Esophagus squamous epithelium (tissue), 4 donors: ENCODE results near the gene GOLGA6C.

Experiments used
- POLR2A ChIP-seq, 4 donors: fragments of 450-650 bp; IDR thresholded peaks; one replicate each; pipeline ENCODE4 v1.6.1; 2017; ENCODE audit warnings: antibody characterized with exemption in 4 of 4, mild to moderate bottlenecking in 4 of 4, moderate library complexity in 3 of 4
- TF ChIP-seq, protein P1 (sequence below), 6 experiments: fragments of 450-650 bp in 4 of 6; fragments of 200-600 bp in 2 of 6; sonication (generic) in 2 of 6; IDR thresholded peaks; one replicate each; pipeline ENCODE4 v1.5.1; 2016 to 2019; ENCODE audit warnings: antibody characterized with exemption in 6 of 6, mild to moderate bottlenecking in 4 of 6, moderate library complexity in 4 of 6

DNA sequence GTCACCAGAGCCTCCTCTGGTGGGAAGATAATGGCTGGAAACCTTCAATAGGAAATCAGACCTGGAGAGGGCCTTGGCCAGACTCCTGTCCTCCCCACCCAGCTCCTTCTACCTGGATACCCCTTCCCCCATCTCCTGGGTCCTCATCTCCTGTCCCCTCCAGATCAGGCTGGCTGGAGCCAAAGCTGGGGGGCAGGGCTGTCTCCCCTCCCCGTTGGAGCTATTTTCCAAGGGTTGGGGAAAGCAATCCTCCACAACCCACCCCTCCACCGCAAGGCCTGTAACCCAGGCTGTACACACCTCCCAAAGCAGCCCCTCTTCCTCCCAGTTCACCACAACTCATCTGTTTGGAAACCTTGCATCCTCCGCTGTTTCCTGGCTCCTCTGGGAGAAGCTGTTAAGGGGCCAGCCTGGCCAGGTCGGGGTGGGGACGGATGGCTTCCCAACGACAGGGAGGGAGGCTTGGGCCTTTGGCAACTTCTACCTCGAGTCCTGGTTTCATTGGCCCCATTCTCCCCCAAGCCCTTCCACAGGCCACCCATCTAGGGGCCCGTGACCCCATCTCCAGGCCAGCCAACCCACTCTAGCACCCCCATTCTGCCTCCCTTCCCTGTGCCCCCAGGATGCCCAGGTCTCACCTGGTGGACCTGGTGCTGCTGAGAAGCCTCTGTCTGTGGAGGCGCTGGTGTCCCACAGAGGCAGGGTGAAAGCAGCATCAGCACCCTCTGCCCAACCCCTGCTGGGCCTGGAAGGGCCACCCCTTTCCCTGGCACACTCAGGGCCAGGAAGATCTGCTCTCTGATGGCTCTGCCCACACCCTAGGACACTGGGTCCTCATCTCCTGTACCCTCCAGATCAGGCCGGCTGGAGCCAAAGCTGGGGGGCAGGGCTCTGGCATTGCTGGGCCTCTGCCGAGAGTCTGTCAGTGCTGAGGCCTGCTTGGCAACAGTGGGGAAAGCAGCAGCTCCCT is 22.1 kb upstream of the GOLGA6C start:
- TF ChIP-seq POLR2A (IDR thresholded peaks at IDR 0.05): no peak
- TF ChIP-seq, protein P1, sequence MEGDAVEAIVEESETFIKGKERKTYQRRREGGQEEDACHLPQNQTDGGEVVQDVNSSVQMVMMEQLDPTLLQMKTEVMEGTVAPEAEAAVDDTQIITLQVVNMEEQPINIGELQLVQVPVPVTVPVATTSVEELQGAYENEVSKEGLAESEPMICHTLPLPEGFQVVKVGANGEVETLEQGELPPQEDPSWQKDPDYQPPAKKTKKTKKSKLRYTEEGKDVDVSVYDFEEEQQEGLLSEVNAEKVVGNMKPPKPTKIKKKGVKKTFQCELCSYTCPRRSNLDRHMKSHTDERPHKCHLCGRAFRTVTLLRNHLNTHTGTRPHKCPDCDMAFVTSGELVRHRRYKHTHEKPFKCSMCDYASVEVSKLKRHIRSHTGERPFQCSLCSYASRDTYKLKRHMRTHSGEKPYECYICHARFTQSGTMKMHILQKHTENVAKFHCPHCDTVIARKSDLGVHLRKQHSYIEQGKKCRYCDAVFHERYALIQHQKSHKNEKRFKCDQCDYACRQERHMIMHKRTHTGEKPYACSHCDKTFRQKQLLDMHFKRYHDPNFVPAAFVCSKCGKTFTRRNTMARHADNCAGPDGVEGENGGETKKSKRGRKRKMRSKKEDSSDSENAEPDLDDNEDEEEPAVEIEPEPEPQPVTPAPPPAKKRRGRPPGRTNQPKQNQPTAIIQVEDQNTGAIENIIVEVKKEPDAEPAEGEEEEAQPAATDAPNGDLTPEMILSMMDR (IDR thresholded peaks at IDR 0.05): no peak
